GM12865 (cell line): ENCODE data around the gene A1CF.

Experiments used
- DNase-seq: peaks from one replicate; pipeline ENCODE4 v3.0.0; 2010; ENCODE audit warnings: low read depth
- H3K4me3 ChIP-seq: 2 replicates; pipeline ENCODE4 v1.5.1; 2011; ENCODE audit warnings: mild to moderate bottlenecking, low read depth, low read length, control low read depth
- CTCF ChIP-seq: IDR thresholded peaks from 2 replicates; pipeline ENCODE4 v1.5.1; 2011; ENCODE audit warnings: low read length, control low read depth, low read depth, inconsistent platforms; ENCODE audit not compliant: insufficient read depth; ENCODE audit errors: missing control alignments

The A1CF gene

GRCh38 chr10:50862719-50863118 is 22.7 kb downstream of the A1CF start:
- TF ChIP-seq CTCF = no peak
- no peak overlapping the region for H3K4me3 ChIP-seq
- no peak for DNase-seq

GRCh38 chr10:50861370-50861769 is 24.1 kb downstream of the A1CF start:
- DNase-seq = no peak
- H3K4me3 ChIP-seq = no peak overlapping the region
- no peak for TF ChIP-seq CTCF

GRCh38 chr10:50857579-50857978 is 27.8 kb downstream of the A1CF start:
- H3K4me3 ChIP-seq = no peak overlapping the region
- no peak for TF ChIP-seq CTCF
- DNase-seq = no peak

GRCh38 chr10:50855461-50855860 is 30.0 kb downstream of the A1CF start:
- no peak for DNase-seq
- TF ChIP-seq CTCF = no peak
- H3K4me3 ChIP-seq = no peak overlapping the region

- no peak for TF ChIP-seq CTCF
- no peak for DNase-seq
- H3K4me3 ChIP-seq = no peak overlapping the region
Measured at GRCh38 chr10:50855015-50855414, 30.4 kb downstream of the A1CF start.

GRCh38 chr10:50853557-50853956 is 31.9 kb downstream of the A1CF start:
- no peak for TF ChIP-seq CTCF
- H3K4me3 ChIP-seq = no peak overlapping the region
- no peak for DNase-seq

GRCh38 chr10:50851884-50852671 is 33.3 kb downstream of the A1CF start:
- no peak overlapping the region for H3K4me3 ChIP-seq
- DNase-seq = no peak
- TF ChIP-seq CTCF = no peak
